Stimulated activated CD4-positive, alpha-beta T cell treated with anti-CD3 and anti-CD28 coated beads, Interleukin-1b, Interleukin-23, amount 100 ng/mL, for 48 hours (primary cell): ENCODE measurements around the gene GTPBP2.
A peak's percentile ranks its signal among the peaks of the same experiment; 100 is the strongest.
"Not testable (repeated sequence)": the region's sequence is repeated elsewhere in the genome, so short reads cannot be mapped to it uniquely, and the experiment has no call there.

ENCODE experiments used
- DNase-seq: peaks from one replicate; pipeline ENCODE4 v3.0.0-alpha.2; 2020

Gene GTPBP2

DNA sequence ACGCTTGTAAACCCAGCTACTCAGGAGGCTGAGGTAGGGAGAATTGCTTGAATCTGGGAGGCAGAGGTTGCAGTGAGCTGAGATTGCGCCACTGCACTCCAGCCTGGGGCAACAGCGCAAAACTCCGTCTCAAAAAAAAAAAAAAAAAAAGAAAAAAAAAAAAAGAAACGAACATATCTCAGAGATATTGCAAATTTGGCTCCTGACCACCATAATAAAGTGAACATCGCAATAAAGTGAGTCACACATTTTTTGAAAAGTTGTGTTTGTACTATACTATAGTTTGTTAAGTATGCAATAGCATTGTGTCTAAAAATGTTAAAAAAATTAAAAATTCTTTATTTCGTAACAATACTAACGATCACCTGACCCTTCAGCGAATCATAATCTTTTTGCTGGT is 29.1 kb upstream of the GTPBP2 start:
- DNase-seq = no peak

DNA sequence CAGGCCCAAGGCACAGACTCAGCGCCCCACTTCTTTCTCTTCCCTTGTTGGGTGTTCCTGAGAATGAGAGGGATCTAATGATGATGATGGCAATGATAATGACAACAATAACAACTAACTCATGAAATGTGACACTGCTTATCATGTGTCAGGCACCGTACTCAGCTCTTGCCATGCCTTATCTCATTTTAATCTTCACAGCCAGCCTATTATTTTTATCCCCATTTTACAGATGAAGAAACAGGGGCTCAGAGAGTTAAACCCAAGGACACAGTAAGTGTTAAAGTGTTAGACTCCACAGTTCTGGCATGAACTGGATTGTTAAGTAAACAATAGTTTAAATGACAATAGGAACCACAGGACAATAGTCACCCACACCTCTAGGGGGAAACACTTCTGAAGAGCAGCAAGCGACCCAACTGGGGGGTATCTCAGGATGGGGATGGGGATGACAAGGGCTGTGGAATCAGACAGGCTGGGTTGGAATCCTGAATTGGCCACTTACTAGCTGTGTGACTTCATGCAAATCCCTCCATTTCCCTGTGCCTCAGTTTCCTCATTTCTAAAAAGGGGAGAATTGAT is 28.2 kb upstream of the GTPBP2 start:
- no peak for DNase-seq

GRCh38 chr6:43652822-43653221 is 23.8 kb upstream of the GTPBP2 start:
- DNase-seq = not testable (repeated sequence)

GRCh38 chr6:43648248-43648647 is 19.2 kb upstream of the GTPBP2 start:
- no peak for DNase-seq

- DNase-seq = no peak
Observed at GRCh38 chr6:43647613-43648012, 18.5 kb upstream of the GTPBP2 start.

DNA sequence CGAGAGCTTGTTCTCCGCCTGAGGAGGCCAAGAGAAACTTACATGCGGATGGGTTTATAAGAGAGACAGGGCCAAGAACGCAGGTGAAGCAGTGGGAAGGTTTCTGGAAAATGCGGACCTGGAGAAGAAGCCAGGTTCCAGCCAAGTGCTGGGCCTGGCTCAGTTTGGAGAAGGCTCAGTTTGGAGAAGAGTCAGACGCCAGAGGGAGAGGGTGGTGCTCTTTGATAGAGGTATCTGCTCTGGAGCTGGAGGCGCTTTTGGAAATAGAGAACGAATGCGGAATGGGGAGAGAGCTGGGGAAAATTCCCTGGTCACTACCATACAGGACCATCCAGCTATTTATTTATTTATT is 16.5 kb upstream of the GTPBP2 start:
- no peak for DNase-seq

GRCh38 chr6:43644940-43645612 is 16.0 kb upstream of the GTPBP2 start, which contains the start of gene RSPH9:
TSS of gene RSPH9 (plus strand) at chr6:43645036. CDS start at chr6:43645099, 63 bp downstream.
- DNase-seq = peak; percentile 71

GRCh38 chr6:43639984-43640800 is 11.1 kb upstream of the GTPBP2 start:
- no peak for DNase-seq

DNA sequence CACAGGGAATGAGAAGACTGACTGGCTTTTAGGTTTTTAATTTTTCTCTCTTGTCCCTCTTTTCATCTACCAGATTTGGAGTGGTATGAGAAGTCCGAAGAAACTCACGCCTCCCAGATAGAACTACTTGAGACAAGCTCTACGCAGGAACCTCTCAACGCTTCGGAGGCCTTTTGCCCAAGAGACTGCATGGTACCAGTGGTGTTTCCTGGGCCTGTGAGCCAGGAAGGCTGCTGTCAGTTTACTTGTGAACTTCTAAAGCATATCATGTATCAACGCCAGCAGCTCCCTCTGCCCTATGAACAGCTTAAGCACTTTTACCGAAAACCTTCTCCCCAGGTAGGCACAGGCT is 7.2 kb upstream of the GTPBP2 start:
- DNase-seq = no peak

GRCh38 chr6:43635387-43636307 is 6.6 kb upstream of the GTPBP2 start, which contains the start of gene MAD2L1BP:
TSS of gene MAD2L1BP (plus strand) at chr6:43635840. CDS start at chr6:43635876, 36 bp downstream.
- peak; percentile 85 for DNase-seq

GRCh38 chr6:43634702-43635303 is 5.7 kb upstream of the GTPBP2 start:
- no peak for DNase-seq

DNA sequence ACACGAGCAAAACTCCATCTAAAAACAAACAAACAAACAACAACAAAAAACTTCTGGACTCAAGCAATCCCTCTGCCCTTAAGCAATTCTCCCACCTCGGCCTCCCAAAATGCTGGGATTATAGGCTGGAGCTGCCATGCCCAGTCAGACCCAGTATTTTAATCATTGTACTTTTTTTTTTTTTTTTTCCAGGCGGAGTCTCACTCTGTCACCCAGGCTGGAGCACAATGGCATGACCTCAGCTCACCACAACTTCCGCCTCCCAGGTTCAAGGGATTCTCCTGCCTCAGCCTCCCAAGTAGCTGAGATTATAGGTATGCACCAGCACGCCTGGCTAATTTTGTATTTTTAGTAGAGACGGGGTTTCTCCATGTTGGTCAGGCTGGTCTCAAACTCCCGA is 3.9 kb upstream of the GTPBP2 start:
- not testable (repeated sequence) for DNase-seq

- DNase-seq = no peak
Observed at GRCh38 chr6:43630980-43631619, 2.0 kb upstream of the GTPBP2 start.

DNA sequence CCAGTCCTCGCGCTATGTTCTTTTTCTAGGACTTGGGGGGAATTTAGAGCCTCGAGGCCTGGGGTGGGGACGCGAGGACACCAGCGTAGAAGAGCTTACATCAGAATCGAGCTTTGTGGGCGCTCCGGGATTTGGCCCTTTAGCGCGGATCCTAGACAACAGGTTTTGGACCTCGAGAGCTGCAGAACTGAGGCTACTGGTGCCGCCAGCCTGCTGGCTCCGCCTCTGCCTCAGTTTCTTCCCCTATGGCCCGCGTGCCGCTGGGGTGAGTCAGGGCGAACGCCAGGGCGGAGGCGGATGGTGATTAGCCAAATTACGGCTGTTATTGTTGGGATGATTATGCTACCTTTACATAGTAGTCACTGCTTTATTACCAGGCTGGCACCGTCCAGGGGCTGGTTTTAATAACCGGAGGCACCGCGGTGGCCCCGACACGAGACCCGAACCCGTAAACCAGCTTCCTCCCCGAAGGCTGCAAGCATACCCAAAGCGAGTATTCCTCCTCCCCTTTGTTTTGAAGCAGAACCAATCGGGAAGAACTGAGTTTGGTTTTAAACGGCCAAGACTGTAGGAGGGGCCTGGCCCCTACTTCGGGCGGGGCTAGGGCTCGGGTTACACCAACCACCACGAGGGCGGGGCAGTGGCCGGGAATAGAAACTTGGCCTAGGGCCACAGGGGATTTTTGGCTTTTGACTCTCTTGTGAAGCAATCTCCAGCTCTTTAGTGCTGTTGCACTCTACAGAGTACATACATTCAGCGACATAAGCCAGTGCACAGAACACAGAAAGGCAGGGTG is 639 bp upstream of the GTPBP2 start:
- DNase-seq = peak; percentile 92

GRCh38 chr6:43628393-43629103 is 516 bp downstream of the GTPBP2 start:
- peak; percentile 53 for DNase-seq

GRCh38 chr6:43627008-43627825 is 1.8 kb downstream of the GTPBP2 start:
- DNase-seq = peak; percentile 32

- DNase-seq = no peak
Observed at GRCh38 chr6:43625393-43625992, 3.6 kb downstream of the GTPBP2 start.

DNA sequence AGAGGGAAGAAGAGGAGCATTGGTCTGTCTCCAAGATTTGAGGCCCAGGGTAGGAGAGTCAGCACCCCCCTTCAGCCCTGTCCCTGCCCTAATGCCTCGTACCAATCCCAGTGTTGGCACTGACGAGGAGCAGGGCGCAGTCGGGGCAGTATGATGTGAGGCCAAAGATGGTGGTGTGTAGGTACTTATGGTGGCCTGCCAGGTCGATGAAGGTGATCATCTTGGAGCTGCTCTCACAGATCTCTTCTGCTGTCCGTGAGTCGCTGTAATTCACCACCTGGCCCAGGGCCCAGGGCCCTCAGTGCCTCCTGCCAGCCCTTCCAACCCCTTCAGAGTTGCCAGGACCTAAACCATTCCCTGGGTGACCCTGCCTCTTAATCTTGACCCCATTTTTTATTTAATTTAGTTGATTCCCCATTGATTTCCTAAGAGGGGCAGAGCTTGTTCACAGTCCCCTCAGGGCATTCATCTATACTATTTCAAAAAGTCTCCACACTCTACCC is 4.2 kb downstream of the GTPBP2 start:
- DNase-seq = no peak
